GOT3 (cell line): ENCODE results near the gene GIPC2.

Experiments
- DNase-seq: peaks from one replicate; lab custom pipeline; 2025; ENCODE audit warnings: mixed read lengths; lab: John Stamatoyannopoulos, UW

GIPC2 gene

DNA sequence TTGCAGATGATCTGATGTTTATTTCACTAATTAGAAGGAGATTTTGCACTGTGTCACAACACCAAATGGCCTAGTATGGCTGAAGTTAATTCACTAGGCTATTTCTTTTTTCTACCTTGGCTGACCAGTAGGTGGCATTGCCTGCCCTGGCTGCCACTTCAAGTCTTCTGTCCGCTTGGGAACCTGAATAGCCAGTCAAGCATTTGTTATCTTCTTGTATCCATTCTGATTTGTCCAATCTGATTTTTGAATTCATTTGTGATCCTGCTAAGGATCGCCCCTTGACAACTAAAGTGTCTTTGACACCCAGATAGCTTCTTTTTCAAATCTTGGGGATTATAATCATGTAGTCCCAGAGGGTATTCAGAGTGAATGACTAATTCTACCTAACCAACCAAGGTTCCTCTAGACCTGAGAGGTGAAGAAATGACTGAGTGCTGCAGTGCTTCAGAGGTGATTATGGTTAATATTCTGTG is 99.4 kb downstream of the GIPC2 start:
- DNase-seq: no peak

DNA sequence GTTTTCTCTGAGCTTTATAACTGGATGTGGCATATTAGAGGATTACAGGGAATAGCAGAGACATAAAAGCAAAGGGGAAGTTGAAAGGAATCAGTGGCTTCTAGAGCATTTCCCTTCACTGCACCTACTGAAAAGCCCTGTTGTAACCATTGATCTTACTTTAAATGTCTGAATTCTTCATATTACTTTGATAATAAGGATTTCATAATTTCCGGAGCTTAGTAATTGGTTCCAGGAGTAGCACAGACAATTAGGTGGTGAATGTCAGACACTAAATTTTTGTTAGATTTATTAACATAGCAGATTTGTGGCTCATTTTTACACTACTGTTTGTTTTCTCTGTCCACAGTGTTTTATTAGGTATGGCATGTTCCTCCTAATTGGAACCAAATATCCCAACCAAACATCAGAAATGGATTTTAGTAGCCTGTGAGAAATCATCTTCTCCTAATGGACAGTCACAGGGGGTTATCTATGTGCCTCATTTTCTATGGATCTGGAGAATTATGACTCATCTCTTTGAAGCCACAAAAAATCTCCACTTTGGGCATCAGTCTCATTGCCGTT is 100.5 kb downstream of the GIPC2 start:
- DNase-seq: no peak

GRCh38 chr1:78147031-78147430 is 101.3 kb downstream of the GIPC2 start:
- no peak for DNase-seq

- DNase-seq: no peak
Observed at GRCh38 chr1:78153092-78153736, 107.4 kb downstream of the GIPC2 start.

DNA sequence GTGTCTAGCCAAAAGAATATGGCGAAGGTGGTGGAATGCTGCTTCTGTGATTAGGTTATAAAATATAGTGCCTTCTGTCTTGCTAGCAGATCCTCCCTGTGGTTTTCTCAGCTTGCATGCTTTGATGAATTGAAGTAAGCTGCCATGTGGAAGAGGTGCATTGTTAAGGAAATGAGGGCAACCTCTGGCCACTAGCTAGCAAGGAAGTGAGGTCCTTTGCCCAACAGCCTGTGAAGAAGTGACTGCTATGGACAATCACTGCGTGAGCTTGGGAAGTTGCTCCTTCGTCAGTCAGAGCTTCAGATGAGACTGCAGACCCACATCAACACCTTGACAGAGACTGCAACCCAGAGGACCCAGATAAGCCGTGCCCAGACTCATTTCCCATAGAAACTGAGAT is 109.4 kb downstream of the GIPC2 start:
- no peak for DNase-seq

GRCh38 chr1:78156805-78157521 is 111.2 kb downstream of the GIPC2 start:
- DNase-seq: no peak

- DNase-seq: no peak
Observed at GRCh38 chr1:78165816-78166215, 120.0 kb downstream of the GIPC2 start.

- no peak for DNase-seq
Observed at GRCh38 chr1:78168306-78168705, 122.5 kb downstream of the GIPC2 start.

DNA sequence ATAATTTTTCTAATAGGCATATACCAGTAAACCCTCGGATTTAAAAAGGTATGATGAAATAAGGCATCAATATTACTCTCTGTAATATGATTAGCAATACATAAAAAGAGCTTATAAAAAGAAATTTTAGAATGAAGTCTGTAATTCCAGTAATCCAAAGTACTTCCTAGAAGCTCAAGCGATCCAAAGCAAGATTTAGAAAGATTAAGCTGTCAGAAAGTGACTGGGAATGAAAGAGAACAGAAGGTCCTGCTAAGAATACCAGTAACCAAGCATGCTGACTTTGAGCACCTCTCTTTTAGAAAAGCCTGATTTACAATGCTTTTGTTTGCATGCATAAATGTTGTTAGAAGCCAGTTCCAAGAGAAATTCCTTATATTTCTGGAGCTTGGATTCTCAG is 125.1 kb downstream of the GIPC2 start:
- no peak for DNase-seq

- no peak for DNase-seq
Observed at GRCh38 chr1:78171736-78172590, 126.2 kb downstream of the GIPC2 start.

- DNase-seq: no peak
Observed at GRCh38 chr1:78176448-78176847, 130.7 kb downstream of the GIPC2 start.

GRCh38 chr1:78177708-78178270 is 132.0 kb downstream of the GIPC2 start:
- DNase-seq: no peak

GRCh38 chr1:78178816-78179215 is 133.1 kb downstream of the GIPC2 start:
- no peak for DNase-seq

DNA sequence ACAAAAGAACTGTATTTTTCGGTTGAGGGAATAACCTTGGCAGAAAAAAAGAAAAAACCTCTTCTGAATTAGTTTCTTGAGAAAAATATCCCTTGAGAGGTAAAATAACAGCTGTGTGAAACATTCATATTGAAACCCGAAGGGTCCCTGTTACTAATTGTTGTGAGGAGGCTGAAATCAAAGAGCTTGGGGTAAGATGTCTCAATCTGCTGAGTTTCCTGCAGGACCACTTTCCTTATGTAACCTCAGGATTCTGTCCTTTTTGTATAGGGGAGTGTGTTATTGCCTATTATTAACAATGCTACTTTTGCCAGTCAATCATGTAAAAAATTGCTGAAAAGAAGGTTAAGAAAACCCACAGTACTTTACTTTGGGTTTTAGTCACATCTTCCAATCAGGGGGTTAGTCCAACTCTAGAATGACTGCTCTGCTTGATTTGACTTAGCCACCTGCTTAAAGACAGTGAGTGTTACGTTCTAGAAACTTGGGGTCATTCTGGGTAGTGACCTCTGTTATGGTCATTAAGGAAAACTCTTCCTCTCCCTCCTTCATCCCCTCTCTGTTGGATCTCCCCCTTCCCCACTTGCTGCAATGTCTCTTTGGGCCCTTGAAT is 138.8 kb downstream of the GIPC2 start:
- no peak for DNase-seq
